MCF 10A (cell line): ENCODE measurements around the gene NTM. TPM values are rescaled to one million over a fixed set of nuclear protein-coding genes. Genes with fewer than 3 reads are reported as not detected.
"Not testable (repeated sequence)": the region's sequence is repeated elsewhere in the genome, so short reads cannot be mapped to it uniquely, and the experiment has no call there.

ENCODE experiments used
- BruUV-seq: library from RNA; stranded (reverse); fragments of 400-500 nt; replicated peaks from 2 replicates; lab custom pipeline; 2021; lab: Mats Ljungman, UMichigan
- CTCF ChIA-PET: fragments of 300-600 bp; sonication (Branson Sonifier 250); formaldehyde crosslinking; extraction: SDS; loops from one replicate; lab custom pipeline; 2021; ENCODE audit warnings: antibody characterized with exemption, inconsistent platforms; lab: Yijun Ruan, JAX
- POLR2A ChIA-PET: fragments of 300-600, 350-650 bp; sonication (Branson Sonifier 250); formaldehyde crosslinking; extraction: SDS; loops from one replicate; lab custom pipeline; 2020; ENCODE audit warnings: antibody characterized with exemption, inconsistent platforms; lab: Yijun Ruan, JAX
- DNase-seq: peaks from one replicate; pipeline ENCODE4 v3.0.0-alpha.2; 2018; ENCODE audit not compliant: unreplicated experiment
- H3K27ac Mint-ChIP-seq: one replicate; pipeline ENCODE4 v1.8.0; 2022; ENCODE audit warnings: mild to moderate bottlenecking, low read depth, mixed read lengths; ENCODE audit not compliant: unreplicated experiment
- H3K27me3 Mint-ChIP-seq: one replicate; pipeline ENCODE4 v1.8.0; 2022; ENCODE audit warnings: mixed read lengths; ENCODE audit not compliant: insufficient read depth, unreplicated experiment
- H3K36me3 Mint-ChIP-seq: one replicate; pipeline ENCODE4 v1.8.0; 2022; ENCODE audit warnings: mild to moderate bottlenecking, moderate library complexity, mixed read lengths; ENCODE audit not compliant: insufficient read depth, unreplicated experiment
- H3K4me1 Mint-ChIP-seq: one replicate; pipeline ENCODE4 v1.8.0; 2022; ENCODE audit warnings: mixed read lengths; ENCODE audit not compliant: insufficient read depth, unreplicated experiment
- H3K4me3 Mint-ChIP-seq: one replicate; pipeline ENCODE4 v1.8.0; 2022; ENCODE audit warnings: mild to moderate bottlenecking, moderate library complexity, mixed read lengths; ENCODE audit not compliant: unreplicated experiment
- H3K9me3 Mint-ChIP-seq: one replicate; pipeline ENCODE4 v1.8.0; 2022; ENCODE audit warnings: mixed read lengths; ENCODE audit not compliant: unreplicated experiment
- CTCF ChIP-seq: fragments of 200-600 bp; IDR thresholded peaks from one replicate; pipeline ENCODE4 v1.8.0; 2022; ENCODE audit warnings: antibody characterized with exemption, mild to moderate bottlenecking; ENCODE audit not compliant: unreplicated experiment
- intact Hi-C: fragments of 100-400 bp; cut with micrococcal nuclease; formaldehyde crosslinking; loops from 2 replicates; pipeline ENCODE4 v1.14.1; 2022
- total RNA-seq: library from RNA; stranded (reverse); gene quantifications from 2 replicates; pipeline ENCODE4 v1.2.3, GENCODE V29; 2022

NTM gene
- total RNA-seq, 1 experiment from 2014 or later: not detected

DNA sequence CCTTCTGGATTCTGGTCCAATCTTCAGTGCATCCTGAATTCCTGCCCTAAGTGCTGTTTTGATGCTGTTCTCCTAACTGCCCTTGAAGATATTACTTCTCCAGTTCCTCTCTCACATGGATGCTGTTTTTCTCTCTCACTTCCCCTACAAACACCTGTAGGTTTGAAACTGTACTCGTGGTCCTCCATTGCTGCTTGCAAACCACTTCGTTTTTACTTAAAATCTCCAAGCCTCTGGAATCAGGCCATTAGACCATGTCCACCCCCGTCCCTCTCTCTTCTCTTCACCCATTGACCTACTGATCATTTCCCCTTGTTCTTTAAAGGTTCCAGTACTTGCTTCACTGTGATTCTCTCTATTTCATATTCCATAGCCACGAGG, 988.1 kb downstream of the NTM start:
- no peaks in the 10 kb centered on the region for H3K36me3 Mint-ChIP-seq
- TF ChIP-seq CTCF: no peak
- H3K27me3 Mint-ChIP-seq: no peaks in the 10 kb centered on the region
- POLR2A ChIA-PET: no interaction called here
- H3K27ac Mint-ChIP-seq: no peak overlapping the region
- no peaks in the 10 kb centered on the region for H3K4me1 Mint-ChIP-seq
- peaks cover 43% of the 10 kb centered on the region for H3K9me3 Mint-ChIP-seq
- CTCF ChIA-PET: interaction anchor here (0.6 kb wide), 1 partner anchor 623 kb away, joined by 3 read pairs; no protein-coding TSS in a partner anchor
- intact Hi-C loops: no loop called here
- no peak overlapping the region for H3K4me3 Mint-ChIP-seq
- BruUV-seq: no TSS peak
- no peak for DNase-seq

DNA sequence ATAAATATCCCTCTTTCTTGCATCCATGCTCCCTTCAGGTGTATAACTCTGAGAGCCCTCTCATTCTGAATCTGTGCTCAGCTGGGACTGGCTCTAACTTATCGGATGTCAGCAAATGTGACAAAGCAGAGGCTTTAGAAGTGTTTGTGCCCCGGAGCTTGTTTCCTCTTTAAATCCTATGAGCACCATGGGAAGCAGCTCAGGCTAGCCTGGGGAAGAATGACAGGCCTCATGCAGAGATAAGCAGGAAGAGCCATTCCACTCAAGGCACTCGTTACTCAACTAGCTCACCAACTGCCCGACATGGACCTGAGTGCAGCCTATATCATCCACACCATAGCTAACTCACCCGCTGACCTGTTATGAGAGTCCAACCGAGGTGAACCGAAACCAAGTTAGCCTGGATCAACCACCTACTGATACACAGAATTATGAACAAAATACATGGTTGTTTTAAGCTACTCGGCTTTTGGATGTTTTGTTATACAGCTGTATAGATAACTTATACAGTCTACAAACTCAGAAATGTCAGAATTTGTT, 990.7 kb downstream of the NTM start:
- intact Hi-C loops: no loop called here
- CTCF ChIA-PET: no interaction called here
- DNase-seq: no peak
- H3K27me3 Mint-ChIP-seq: no peaks in the 10 kb centered on the region
- BruUV-seq: no TSS peak
- peaks cover 44% of the 10 kb centered on the region for H3K9me3 Mint-ChIP-seq
- H3K27ac Mint-ChIP-seq: no peak overlapping the region
- POLR2A ChIA-PET: no interaction called here
- no peak for TF ChIP-seq CTCF
- H3K4me3 Mint-ChIP-seq: no peak overlapping the region
- no peaks in the 10 kb centered on the region for H3K36me3 Mint-ChIP-seq
- no peaks in the 10 kb centered on the region for H3K4me1 Mint-ChIP-seq

GRCh38 chr11:132365650-132366049, 995.2 kb downstream of the NTM start:
- DNase-seq: no peak
- TF ChIP-seq CTCF: no peak
- Mint-ChIP-seq H3K36me3 (no peaks in the 10 kb centered on the region), H3K4me1 (no peaks in the 10 kb centered on the region), H3K9me3 (peaks cover 37% of the 10 kb centered on the region), H3K27me3 (no peaks in the 10 kb centered on the region), H3K27ac (no peak overlapping the region), H3K4me3 (no peak overlapping the region)
- POLR2A ChIA-PET: no interaction called here
- intact Hi-C loops: no loop called here
- CTCF ChIA-PET: no interaction called here
- BruUV-seq: no TSS peak

DNA sequence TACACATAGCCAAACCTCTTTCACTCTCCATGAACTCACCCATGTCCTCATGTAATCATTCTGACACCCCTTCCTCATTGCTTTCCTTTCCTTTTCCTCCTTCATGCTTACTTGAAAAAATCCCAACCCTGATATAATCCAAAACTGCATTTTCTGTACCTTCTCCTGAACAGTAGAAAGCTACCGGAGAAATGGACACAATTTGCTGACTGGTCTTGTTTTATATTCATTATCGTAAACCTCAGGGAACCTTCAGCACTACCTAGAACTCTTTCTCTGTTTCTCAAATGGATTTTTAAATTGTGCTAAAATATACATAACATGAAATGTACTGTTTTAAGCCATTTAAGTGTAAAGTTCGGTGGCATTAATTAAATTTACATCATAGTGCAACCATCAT, 996.9 kb downstream of the NTM start:
- no peak for DNase-seq
- Mint-ChIP-seq H3K9me3 (peaks cover 40% of the 10 kb centered on the region), H3K4me3 (no peak overlapping the region), H3K27me3 (no peaks in the 10 kb centered on the region), H3K4me1 (no peaks in the 10 kb centered on the region), H3K36me3 (no peaks in the 10 kb centered on the region), H3K27ac (no peak overlapping the region)
- intact Hi-C loops: no loop called here
- no peak for TF ChIP-seq CTCF
- BruUV-seq: no TSS peak
- ChIA-PET CTCF (no interaction called here), POLR2A (interaction anchor here (0.7 kb wide), 1 partner anchor 1071 kb away, joined by 3 read pairs; no protein-coding TSS in a partner anchor)

DNA sequence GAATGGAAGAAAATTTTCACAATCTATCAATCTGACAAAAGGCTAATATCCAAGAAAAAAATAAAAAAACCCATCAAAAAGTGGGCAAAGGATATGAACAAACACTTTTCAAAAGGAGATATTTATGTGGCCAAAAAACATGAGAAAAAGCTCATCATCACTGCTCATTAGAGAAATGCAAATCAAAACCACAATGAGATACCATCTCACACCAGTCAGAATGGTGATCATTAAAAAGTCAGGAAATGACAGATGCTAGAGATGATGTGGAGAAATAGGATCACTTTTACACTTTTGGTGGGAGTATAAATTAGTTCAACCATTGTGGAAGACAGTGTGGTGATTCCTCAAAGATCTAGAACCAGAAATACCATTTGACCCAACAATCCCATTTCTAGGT, 999.7 kb downstream of the NTM start:
- peaks cover 50% of the 10 kb centered on the region for H3K9me3 Mint-ChIP-seq
- CTCF ChIA-PET: interaction anchor here (0.6 kb wide), 2 partner anchors 10 to 807 kb away, joined by 3 to 4 read pairs; no protein-coding TSS in a partner anchor
- intact Hi-C loops, DNase-seq, H3K27me3 Mint-ChIP-seq, H3K36me3 Mint-ChIP-seq, H3K4me3 Mint-ChIP-seq, H3K27ac Mint-ChIP-seq, POLR2A ChIA-PET, H3K4me1 Mint-ChIP-seq, BruUV-seq: not testable (repeated sequence)
